Esophagus muscularis mucosa (tissue), 4 donors: ENCODE measurements around the gene BRINP1. TPM values are rescaled to one million over a fixed set of nuclear protein-coding genes. Genes with fewer than 3 reads are reported as not detected.

Experiments
- DNase-seq: peaks from one replicate; pipeline ENCODE4 v3.0.0-alpha.2; 2017; ENCODE audit errors: extremely low spot score
- H3K27ac ChIP-seq, 4 donors: fragments of 200-600 bp; sonication (generic); replicated peaks in 1 of 4; 1 replicate in 3 of 4; 2 replicates in 1 of 4; pipeline ENCODE4 v1.5.1; 2016 to 2019; ENCODE audit warnings: mild to moderate bottlenecking in 1 of 4
- H3K27me3 ChIP-seq, 4 donors: fragments of 200-600 bp; sonication (generic); one replicate each; pipeline versions ENCODE4 v1.5.1 to v1.6.0; 2016 to 2019
- H3K36me3 ChIP-seq, 4 donors: fragments of 200-600 bp; sonication (generic); one replicate each; pipeline ENCODE4 v1.5.1; 2016 to 2019
- H3K4me1 ChIP-seq, 4 donors: fragments of 200-600 bp; sonication (generic); one replicate each; pipeline ENCODE4 v1.5.1; 2016 to 2019
- H3K4me3 ChIP-seq, 4 donors: fragments of 200-600 bp; sonication (generic); 1 replicate in 2 of 4; 2 replicates in 2 of 4; pipeline ENCODE4 v1.5.1; 2016 to 2019; ENCODE audit warnings: mild to moderate bottlenecking in 4 of 4, moderate library complexity in 1 of 4
- H3K9me3 ChIP-seq, 4 donors: fragments of 200-600 bp; sonication (generic); 1 replicate in 3 of 4; 2 replicates in 1 of 4; pipeline ENCODE4 v1.5.1; 2016 to 2019
- EP300 ChIP-seq: sonication (generic); formaldehyde crosslinking; IDR thresholded peaks from one replicate; pipeline ENCODE4 v1.6.1; 2017; ENCODE audit warnings: antibody characterized with exemption
- POLR2A ChIP-seq: fragments of 450-650 bp; IDR thresholded peaks from one replicate; pipeline ENCODE4 v1.6.1; 2017; ENCODE audit warnings: antibody characterized with exemption, moderate library complexity, mild to moderate bottlenecking, low read depth
- POLR2AphosphoS5 ChIP-seq, 2 donors: sonication (generic); formaldehyde crosslinking; IDR thresholded peaks; one replicate each; pipeline ENCODE4 v1.6.1; 2017; ENCODE audit warnings: antibody characterized with exemption in 2 of 2
- WGBS: methylation state at CpG from one replicate; pipeline ENCODE4 v1.1.5; 2018; 5-methylcytosine and 5-hydroxymethylcytosine counted together
- intact Hi-C: fragments of 100-400 bp; cut with DNase I; formaldehyde crosslinking; loops from one replicate; pipeline ENCODE4 v1.15.1; 2023
- total RNA-seq, 4 donors: library from RNA; depleted of rRNA; stranded (reverse); fragments of >200 nt; gene quantifications; one replicate each; pipeline versions ENCODE4 v1.1.0 to v1.2.1, GENCODE V29; 2016
- TF ChIP-seq, protein P1 (sequence below), 3 experiments: fragments of 200-600 bp in 2 of 3; fragments of 450-650 bp in 1 of 3; sonication (generic) in 2 of 3; IDR thresholded peaks; one replicate each; pipeline ENCODE4 v1.5.1; 2017 to 2019; ENCODE audit warnings: antibody characterized with exemption in 3 of 3, mild to moderate bottlenecking in 2 of 3, moderate library complexity in 1 of 3

The BRINP1 gene
- total RNA-seq, 4 donors from 2014 or later, result not detected

DNA sequence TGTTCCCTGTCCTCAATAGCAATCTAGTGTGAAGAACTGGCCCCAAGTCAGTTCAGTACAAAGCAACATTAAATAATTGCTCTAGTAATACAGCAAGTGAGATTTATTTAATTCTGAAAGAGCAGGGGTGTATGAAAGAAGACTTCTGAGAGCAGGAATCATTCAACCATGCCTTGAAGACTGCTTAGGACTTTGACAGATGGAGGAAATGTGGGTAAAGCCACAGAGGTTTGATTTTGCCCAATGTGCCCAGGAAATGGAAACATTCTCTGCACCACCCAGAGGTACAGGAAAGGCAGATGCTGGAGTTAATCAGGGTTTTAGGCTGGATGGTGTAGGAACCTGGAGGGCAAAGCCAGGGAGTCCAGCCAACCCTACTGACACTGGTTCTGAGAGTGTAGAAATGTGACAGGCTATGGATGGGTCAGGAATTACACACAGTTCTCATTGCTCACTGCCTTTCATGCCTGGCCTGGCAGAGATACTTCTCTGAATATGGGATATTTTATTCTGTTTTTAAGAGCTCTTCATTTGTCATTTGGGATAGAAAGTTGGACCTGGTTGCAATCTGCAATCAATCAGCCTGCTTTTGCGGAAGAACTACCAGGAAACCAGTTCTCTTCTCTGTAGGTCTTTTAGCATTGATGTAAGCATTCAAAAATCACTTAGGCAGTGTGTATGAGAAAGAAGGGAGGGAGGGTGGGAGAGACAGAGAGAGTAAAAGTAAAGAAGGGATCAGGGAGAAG lies 88.3 kb downstream of the BRINP1 start:
- Histone ChIP-seq H3K27ac (no peak overlapping the region), H3K4me3 (no peak overlapping the region), H3K36me3 (no peaks in the 10 kb centered on the region), H3K27me3 (peaks cover 0 to 36% (median 0%) of the 10 kb centered on the region in 4 donors), H3K4me1 (peaks cover 0 to 6% (median 3%) of the 10 kb centered on the region in 4 donors), H3K9me3 (no peaks in the 10 kb centered on the region)
- TF ChIP-seq POLR2A (no peak), POLR2AphosphoS5 (IDR thresholded peaks at IDR 0.05) (no peak), EP300 (no peak)
- TF ChIP-seq, protein P1, sequence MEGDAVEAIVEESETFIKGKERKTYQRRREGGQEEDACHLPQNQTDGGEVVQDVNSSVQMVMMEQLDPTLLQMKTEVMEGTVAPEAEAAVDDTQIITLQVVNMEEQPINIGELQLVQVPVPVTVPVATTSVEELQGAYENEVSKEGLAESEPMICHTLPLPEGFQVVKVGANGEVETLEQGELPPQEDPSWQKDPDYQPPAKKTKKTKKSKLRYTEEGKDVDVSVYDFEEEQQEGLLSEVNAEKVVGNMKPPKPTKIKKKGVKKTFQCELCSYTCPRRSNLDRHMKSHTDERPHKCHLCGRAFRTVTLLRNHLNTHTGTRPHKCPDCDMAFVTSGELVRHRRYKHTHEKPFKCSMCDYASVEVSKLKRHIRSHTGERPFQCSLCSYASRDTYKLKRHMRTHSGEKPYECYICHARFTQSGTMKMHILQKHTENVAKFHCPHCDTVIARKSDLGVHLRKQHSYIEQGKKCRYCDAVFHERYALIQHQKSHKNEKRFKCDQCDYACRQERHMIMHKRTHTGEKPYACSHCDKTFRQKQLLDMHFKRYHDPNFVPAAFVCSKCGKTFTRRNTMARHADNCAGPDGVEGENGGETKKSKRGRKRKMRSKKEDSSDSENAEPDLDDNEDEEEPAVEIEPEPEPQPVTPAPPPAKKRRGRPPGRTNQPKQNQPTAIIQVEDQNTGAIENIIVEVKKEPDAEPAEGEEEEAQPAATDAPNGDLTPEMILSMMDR (IDR thresholded peaks at IDR 0.05), result no peak
- WGBS, result 47% methylated on average over 1 of the region's 1 CpG
- intact Hi-C loops, result no loop called here
- no peak for DNase-seq

DNA sequence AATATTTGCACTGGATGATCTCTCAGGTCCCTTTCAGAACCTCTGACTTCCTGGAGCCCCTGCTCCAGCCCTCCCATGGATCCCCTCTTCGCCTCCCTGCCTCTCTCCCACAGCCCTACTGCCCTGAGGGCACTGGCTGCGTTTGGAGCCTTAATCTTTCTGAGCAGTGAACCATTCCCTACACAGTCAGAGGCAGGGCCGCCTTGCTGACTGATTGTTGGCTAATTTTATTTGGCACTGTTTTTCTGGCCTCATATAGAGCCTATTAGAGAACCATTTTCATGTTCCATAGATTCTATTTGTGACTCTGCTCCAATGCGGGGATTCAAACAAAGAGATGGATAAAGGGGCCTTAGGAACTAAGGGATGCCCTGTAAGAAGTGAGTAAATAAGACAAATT lies 91.1 kb downstream of the BRINP1 start:
- H3K9me3 ChIP-seq, result no peaks in the 10 kb centered on the region
- no peak for DNase-seq
- TF ChIP-seq POLR2A, result no peak
- TF ChIP-seq, protein P1 (IDR thresholded peaks at IDR 0.05), result no peak
- TF ChIP-seq POLR2AphosphoS5 (IDR thresholded peaks at IDR 0.05), result no peak
- TF ChIP-seq EP300, result no peak
- intact Hi-C loops, result no loop called here
- no peak overlapping the region for H3K4me3 ChIP-seq
- H3K4me1 ChIP-seq, result peaks cover 0 to 9% (median 3%) of the 10 kb centered on the region in 4 donors
- peaks cover 0 to 23% (median 0%) of the 10 kb centered on the region in 4 donors for H3K27me3 ChIP-seq
- H3K27ac ChIP-seq, result no peak overlapping the region
- H3K36me3 ChIP-seq, result no peaks in the 10 kb centered on the region
- 43% methylated on average over 4 of the region's 4 CpGs for WGBS

DNA sequence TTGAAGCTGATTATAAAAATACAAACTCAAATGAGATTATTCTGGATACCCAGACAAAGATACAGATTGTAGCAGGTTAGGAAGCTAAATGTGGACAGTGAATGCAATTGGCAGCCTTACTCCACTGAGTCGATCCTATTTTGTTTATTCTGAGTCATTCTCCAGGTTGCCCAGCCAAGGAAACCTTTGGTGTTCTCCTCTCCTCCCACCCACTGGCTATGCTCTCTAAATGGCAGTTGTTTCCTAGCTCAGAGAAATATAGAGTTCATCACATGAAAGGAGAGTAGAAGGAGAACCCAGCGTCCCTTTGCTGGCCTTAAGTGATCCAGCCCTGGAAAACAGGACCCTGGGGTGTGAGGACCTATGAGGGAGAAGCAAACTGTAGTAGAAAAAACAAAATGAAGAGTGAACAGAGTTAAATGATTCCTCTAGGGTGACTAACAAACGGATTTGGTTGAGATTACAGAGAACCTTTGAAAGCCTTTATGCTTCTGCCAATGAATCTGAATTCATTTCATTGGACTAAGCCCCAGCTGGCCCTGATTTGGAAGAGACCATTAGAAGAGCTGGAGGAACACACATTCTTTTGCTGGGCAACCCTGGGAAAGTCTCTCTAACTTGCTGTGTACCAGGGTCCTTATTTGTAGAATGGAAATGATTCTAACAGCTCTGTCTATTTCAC lies 95.1 kb downstream of the BRINP1 start:
- no peaks in the 10 kb centered on the region for H3K9me3 ChIP-seq
- H3K4me3 ChIP-seq, result no peak overlapping the region
- H3K4me1 ChIP-seq, result peaks cover 0 to 9% (median 0%) of the 10 kb centered on the region in 4 donors
- H3K27ac ChIP-seq, result no peak overlapping the region
- H3K27me3 ChIP-seq, result peaks cover 0 to 7% (median 0%) of the 10 kb centered on the region in 4 donors
- H3K36me3 ChIP-seq, result no peaks in the 10 kb centered on the region
- TF ChIP-seq POLR2A (no peak), POLR2AphosphoS5 (IDR thresholded peaks at IDR 0.05) (no peak), EP300 (no peak)
- TF ChIP-seq, protein P1 (IDR thresholded peaks at IDR 0.05), result no peak
- no peak for DNase-seq
- intact Hi-C loops, result no loop called here
- WGBS, result 52% methylated on average over 3 of the region's 3 CpGs

DNA sequence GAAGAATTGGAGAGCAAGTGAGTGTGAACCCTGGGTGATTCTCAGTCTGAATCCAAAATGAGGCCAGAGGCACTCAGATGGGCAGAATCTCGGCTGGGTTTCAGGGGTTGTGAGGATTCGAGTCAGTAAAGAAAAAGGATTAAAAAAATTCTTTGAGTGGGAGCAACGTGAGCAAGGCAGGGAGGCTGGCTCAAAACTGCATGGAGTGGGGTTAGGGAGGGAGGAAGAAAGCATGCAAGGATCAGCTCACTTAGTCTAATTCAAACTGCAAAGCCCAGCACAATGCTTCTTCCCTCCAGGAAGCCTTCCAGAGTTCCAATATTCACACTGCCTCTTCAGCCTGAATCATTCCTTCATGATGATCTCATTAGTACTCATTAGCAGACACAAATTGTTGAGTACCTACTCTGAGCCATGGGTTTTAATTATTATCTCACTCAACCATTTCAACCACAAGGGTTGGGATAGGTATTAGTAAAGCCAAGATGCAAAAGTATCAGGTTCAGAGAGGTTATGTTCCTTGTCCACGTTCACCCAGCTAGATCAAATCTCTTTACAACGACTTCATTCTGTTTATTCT lies 95.8 kb downstream of the BRINP1 start:
- no peaks in the 10 kb centered on the region for H3K36me3 ChIP-seq
- 50% methylated on average over 5 of the region's 5 CpGs for WGBS
- intact Hi-C loops, result no loop called here

More for the DNA sequence above, 95.8 kb downstream of the BRINP1 start:
- Histone ChIP-seq H3K9me3 (no peaks in the 10 kb centered on the region), H3K27me3 (peaks cover 0 to 5% (median 0%) of the 10 kb centered on the region in 4 donors), H3K4me3 (no peak overlapping the region), H3K27ac (no peak overlapping the region), H3K4me1 (peaks cover 0 to 9% (median 0%) of the 10 kb centered on the region in 4 donors)
- DNase-seq, result no peak
- TF ChIP-seq POLR2AphosphoS5 (IDR thresholded peaks at IDR 0.05) (no peak), POLR2A (no peak), EP300 (no peak)
- TF ChIP-seq, protein P1 (IDR thresholded peaks at IDR 0.05), result no peak
